ENCODE results near the gene SETD3.

SETD3 gene

DNA sequence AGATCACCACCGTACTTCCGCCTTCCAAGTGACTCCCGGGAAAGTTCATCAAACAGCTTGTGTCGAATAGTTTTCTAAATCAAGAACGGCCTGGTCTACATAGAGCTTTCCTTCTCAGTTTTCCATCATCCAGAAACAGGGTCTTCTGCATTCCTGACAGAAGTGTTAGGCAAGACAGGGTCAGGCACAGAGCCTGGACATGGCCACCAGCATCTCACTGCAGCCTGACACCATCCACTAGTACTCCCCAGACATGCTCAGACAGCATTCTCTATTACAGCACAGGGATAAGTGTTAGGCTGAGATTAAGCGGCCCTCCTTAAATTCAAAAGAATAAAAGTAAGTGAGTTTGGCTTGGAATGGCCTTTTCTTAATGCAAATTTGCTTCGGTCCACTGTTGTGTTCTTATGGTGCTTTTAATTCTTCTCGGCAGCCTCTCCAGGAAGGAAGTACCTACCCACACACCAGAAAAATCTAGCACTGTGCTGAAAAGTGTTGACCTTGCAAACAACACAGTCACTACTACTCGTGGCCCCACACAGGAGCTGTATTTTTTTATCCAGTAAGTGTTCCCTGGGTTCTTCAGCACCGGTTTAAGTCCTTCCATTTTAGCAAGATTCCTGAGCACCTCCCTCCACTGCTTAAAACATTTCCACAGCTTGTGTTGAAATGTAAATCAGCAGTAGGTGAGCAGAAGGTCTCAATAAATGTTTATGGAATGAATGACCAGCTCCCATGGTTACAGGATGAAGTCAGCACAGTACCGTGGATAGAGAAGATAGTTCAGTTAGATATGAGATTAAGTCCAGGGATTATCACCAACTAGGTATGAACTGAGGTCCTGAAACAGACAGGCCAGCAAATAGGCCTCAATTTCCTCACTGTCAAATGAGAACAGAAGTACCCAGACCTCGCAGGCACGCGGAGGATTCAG is 44.1 kb downstream of the SETD3 start:
- Histone ChIP-seq H3K27me3 (ENCODE audit: low read depth, low read length) (no peaks in the 10 kb centered on the region), H3K4me2 (ENCODE audit: low read length) (no peak overlapping the region), H3K9ac (ENCODE audit: low read length) (no peak overlapping the region), H3K36me3 (replicated peaks; ENCODE audit: low read depth, low read length) (peaks cover 11% of the 10 kb centered on the region), H2AFZ (ENCODE audit: low read depth, low read length) (no peak overlapping the region), H3K4me3 (ENCODE audit: low read length) (no peak overlapping the region), H3K4me1 (ENCODE audit: low read length) (no peaks in the 10 kb centered on the region), H3K27ac (ENCODE audit: low read length) (no peak overlapping the region), H4K20me1 (ENCODE audit: insufficient read depth, low read length) (no peaks in the 10 kb centered on the region), H3K9me3 (ENCODE audit: insufficient read depth, low read length) (no peaks in the 10 kb centered on the region), H3K79me2 (ENCODE audit: low read length) (no peaks in the 10 kb centered on the region)
- TF ChIP-seq, protein P1, sequence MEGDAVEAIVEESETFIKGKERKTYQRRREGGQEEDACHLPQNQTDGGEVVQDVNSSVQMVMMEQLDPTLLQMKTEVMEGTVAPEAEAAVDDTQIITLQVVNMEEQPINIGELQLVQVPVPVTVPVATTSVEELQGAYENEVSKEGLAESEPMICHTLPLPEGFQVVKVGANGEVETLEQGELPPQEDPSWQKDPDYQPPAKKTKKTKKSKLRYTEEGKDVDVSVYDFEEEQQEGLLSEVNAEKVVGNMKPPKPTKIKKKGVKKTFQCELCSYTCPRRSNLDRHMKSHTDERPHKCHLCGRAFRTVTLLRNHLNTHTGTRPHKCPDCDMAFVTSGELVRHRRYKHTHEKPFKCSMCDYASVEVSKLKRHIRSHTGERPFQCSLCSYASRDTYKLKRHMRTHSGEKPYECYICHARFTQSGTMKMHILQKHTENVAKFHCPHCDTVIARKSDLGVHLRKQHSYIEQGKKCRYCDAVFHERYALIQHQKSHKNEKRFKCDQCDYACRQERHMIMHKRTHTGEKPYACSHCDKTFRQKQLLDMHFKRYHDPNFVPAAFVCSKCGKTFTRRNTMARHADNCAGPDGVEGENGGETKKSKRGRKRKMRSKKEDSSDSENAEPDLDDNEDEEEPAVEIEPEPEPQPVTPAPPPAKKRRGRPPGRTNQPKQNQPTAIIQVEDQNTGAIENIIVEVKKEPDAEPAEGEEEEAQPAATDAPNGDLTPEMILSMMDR (IDR thresholded peaks at IDR 0.05; ENCODE audit: low read depth, low read length): no peak
- no peak for TF ChIP-seq EZH2phosphoT487 (IDR thresholded peaks at IDR 0.05; ENCODE audit: low read depth)

DNA sequence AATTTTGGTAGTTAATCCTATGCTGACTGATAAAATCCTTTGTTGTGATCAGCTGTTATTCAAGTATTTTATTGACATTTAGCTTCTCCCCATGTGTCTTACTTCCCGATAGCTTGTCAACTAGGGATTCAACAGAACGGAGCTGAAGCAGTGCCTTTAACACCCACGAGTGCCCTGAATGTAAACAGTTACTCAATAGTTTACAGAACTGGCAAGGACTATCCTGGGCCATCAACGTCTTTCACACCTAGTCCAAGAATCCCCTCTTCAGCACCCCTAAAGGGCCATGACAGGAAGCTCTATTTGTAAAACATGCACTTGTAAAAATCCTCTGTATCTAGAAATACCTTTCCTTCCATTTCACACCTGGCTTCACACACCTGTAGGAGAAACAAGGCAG is 45.3 kb downstream of the SETD3 start:
- Histone ChIP-seq H2AFZ (ENCODE audit: low read depth, low read length) (no peak overlapping the region), H3K4me1 (ENCODE audit: low read length) (no peaks in the 10 kb centered on the region), H4K20me1 (ENCODE audit: insufficient read depth, low read length) (no peaks in the 10 kb centered on the region), H3K4me2 (ENCODE audit: low read length) (no peak overlapping the region), H3K9ac (ENCODE audit: low read length) (no peak overlapping the region), H3K27me3 (ENCODE audit: low read depth, low read length) (no peaks in the 10 kb centered on the region), H3K27ac (ENCODE audit: low read length) (no peak overlapping the region), H3K9me3 (ENCODE audit: insufficient read depth, low read length) (no peaks in the 10 kb centered on the region), H3K4me3 (ENCODE audit: low read length) (no peak overlapping the region), H3K36me3 (replicated peaks; ENCODE audit: low read depth, low read length) (peaks cover 11% of the 10 kb centered on the region), H3K79me2 (ENCODE audit: low read length) (no peaks in the 10 kb centered on the region)
- TF ChIP-seq EZH2phosphoT487 (IDR thresholded peaks at IDR 0.05; ENCODE audit: low read depth): no peak
- TF ChIP-seq, protein P1 (IDR thresholded peaks at IDR 0.05; ENCODE audit: low read depth, low read length): no peak

DNA sequence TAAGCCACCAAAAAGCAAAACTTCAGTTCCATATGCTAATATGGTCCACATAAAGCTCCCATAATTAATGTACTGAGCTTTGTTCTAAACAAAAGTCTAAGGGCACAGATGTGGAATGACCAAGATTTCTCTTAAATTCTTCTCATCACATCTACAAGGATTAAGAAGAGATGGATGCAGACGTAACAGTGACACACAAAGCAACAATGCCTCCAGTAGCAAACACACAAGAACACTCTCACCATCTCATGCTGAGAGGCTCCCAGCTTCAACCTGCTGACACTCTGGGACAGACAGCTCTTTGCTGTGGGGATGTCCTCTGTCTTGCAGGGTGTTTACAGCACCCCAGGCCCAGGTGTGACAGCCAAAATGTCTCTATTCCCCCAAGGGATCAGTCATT is 48.2 kb downstream of the SETD3 start:
- TF ChIP-seq EZH2phosphoT487 (IDR thresholded peaks at IDR 0.05; ENCODE audit: low read depth): no peak
- TF ChIP-seq, protein P1 (IDR thresholded peaks at IDR 0.05; ENCODE audit: low read depth, low read length): no peak
- Histone ChIP-seq H3K9ac (ENCODE audit: low read length) (no peak overlapping the region), H3K4me3 (ENCODE audit: low read length) (no peak overlapping the region), H3K27ac (ENCODE audit: low read length) (no peak overlapping the region), H2AFZ (ENCODE audit: low read depth, low read length) (no peak overlapping the region), H3K79me2 (ENCODE audit: low read length) (no peaks in the 10 kb centered on the region), H3K4me2 (ENCODE audit: low read length) (no peak overlapping the region), H3K4me1 (ENCODE audit: low read length) (peaks cover 4% of the 10 kb centered on the region; the same call in 1 of the 2 replicates), H3K27me3 (ENCODE audit: low read depth, low read length) (no peaks in the 10 kb centered on the region), H4K20me1 (ENCODE audit: insufficient read depth, low read length) (no peaks in the 10 kb centered on the region), H3K36me3 (replicated peaks; ENCODE audit: low read depth, low read length) (peaks cover 33% of the 10 kb centered on the region), H3K9me3 (ENCODE audit: insufficient read depth, low read length) (no peaks in the 10 kb centered on the region)

DNA sequence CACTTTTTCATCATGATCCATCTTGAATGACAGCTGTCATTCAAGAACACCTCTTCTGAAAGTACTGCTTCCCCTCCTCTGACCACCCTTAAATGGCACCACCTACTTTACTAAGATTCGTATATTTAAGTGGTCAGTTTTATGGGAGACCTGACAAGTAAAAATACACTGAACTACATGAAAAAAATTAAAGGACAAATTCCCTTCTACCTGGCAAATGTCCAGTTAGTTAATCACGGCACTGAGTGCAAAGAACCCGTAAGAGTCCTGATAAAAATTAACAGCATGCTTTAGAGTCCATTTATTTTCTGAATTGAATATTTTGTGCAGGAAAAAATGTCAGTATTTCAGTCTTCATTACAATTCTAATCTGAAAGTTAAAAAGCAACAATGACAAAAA is 48.7 kb downstream of the SETD3 start:
- TF ChIP-seq EZH2phosphoT487 (IDR thresholded peaks at IDR 0.05; ENCODE audit: low read depth): no peak
- TF ChIP-seq, protein P1 (IDR thresholded peaks at IDR 0.05; ENCODE audit: low read depth, low read length): no peak
- Histone ChIP-seq H3K9ac (ENCODE audit: low read length) (no peak overlapping the region), H3K27me3 (ENCODE audit: low read depth, low read length) (no peaks in the 10 kb centered on the region), H3K4me3 (ENCODE audit: low read length) (no peak overlapping the region), H4K20me1 (ENCODE audit: insufficient read depth, low read length) (no peaks in the 10 kb centered on the region), H3K36me3 (replicated peaks; ENCODE audit: low read depth, low read length) (peaks cover 33% of the 10 kb centered on the region), H3K4me2 (ENCODE audit: low read length) (no peak overlapping the region), H3K9me3 (ENCODE audit: insufficient read depth, low read length) (no peaks in the 10 kb centered on the region), H3K4me1 (ENCODE audit: low read length) (peaks cover 4% of the 10 kb centered on the region; the same call in 1 of the 2 replicates), H2AFZ (ENCODE audit: low read depth, low read length) (no peak overlapping the region), H3K27ac (ENCODE audit: low read length) (no peak overlapping the region), H3K79me2 (ENCODE audit: low read length) (no peaks in the 10 kb centered on the region)

All from OCI-LY3 (cell line).